ENCODE data around the gene GIPC3.
A peak's percentile ranks its signal among the peaks of the same experiment; 100 is the strongest.

GIPC3 gene

DNA sequence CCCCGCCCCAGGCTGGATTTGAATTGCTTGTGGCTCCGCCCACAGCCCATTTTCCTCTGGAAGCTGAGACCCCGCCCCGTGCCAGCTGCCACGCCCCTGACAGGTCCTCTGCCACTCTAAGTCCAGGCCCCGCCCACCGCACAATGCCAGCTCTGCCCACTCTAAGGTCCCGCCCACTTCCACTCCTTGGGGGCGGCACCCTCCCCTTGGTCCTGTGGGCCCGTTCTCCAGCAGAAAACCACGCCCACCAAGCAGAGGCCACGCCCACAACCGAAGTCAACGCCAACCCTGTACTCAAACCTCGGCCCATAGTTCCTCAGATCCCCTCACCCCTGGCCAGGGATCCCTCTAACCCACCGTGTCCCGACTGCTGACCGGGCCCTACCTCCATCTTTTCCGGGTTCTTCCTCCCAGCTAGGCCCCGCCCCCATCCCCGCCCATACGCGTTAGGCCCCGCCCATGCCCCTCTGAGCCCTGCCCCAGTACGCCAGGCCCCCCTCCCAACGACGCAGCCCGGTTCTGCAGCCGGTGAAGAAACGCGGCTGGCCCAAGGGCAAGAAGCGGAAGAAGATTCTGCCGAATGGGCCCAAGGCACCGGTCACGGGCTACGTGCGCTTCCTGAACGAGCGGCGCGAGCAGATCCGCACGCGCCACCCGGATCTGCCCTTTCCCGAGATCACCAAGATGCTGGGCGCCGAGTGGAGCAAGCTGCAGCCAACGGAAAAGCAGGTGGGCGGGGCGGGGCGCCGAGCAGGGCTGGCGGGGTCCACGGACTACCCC lies 11.2 kb upstream of the GIPC3 start:
- DNase-seq (ENCODE audit: low read depth), result peak; percentile 82
- peak overlapping the region; percentile 60 for H3K4me3 ChIP-seq (ENCODE audit: low read depth, low read length)
- no peak for TF ChIP-seq MYC (IDR thresholded peaks at IDR 0.05; ENCODE audit: low read depth, low read length)
- TF ChIP-seq POLR2A (IDR thresholded peaks at IDR 0.05; ENCODE audit: extremely low read depth, insufficient read length), result no peak
- TF ChIP-seq, protein P1, sequence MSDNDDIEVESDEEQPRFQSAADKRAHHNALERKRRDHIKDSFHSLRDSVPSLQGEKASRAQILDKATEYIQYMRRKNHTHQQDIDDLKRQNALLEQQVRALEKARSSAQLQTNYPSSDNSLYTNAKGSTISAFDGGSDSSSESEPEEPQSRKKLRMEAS (IDR thresholded peaks at IDR 0.05; ENCODE audit: low read depth, low read length), result no peak
- TF ChIP-seq, protein P2, sequence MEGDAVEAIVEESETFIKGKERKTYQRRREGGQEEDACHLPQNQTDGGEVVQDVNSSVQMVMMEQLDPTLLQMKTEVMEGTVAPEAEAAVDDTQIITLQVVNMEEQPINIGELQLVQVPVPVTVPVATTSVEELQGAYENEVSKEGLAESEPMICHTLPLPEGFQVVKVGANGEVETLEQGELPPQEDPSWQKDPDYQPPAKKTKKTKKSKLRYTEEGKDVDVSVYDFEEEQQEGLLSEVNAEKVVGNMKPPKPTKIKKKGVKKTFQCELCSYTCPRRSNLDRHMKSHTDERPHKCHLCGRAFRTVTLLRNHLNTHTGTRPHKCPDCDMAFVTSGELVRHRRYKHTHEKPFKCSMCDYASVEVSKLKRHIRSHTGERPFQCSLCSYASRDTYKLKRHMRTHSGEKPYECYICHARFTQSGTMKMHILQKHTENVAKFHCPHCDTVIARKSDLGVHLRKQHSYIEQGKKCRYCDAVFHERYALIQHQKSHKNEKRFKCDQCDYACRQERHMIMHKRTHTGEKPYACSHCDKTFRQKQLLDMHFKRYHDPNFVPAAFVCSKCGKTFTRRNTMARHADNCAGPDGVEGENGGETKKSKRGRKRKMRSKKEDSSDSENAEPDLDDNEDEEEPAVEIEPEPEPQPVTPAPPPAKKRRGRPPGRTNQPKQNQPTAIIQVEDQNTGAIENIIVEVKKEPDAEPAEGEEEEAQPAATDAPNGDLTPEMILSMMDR (IDR thresholded peaks at IDR 0.05; ENCODE audit: low read depth, low read length), result no peak

DNA sequence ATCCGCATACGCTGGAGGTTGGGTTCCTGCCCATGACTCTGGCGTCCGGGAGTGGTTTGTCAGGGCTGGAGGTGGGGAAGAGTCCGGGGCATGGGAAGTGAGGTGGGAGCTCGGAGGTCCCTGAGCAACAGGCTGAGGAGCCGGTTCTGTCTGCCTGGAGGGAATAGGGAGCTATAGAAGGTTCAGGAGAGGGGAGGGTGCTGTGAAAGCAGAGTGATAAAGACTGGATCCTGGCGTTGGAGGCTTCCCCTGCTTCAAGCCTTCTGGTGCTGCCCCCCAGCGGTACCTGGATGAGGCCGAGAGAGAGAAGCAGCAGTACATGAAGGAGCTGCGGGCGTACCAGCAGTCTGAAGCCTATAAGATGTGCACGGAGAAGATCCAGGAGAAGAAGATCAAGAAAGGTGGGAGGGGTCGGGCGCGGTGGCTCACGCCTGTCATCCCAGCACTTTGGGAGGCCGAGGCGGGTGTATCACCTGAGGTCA lies 10.0 kb upstream of the GIPC3 start:
- TF ChIP-seq, protein P2 (IDR thresholded peaks at IDR 0.05; ENCODE audit: low read depth, low read length), result no peak
- TF ChIP-seq, protein P1 (IDR thresholded peaks at IDR 0.05; ENCODE audit: low read depth, low read length), result no peak
- TF ChIP-seq MYC (IDR thresholded peaks at IDR 0.05; ENCODE audit: low read depth, low read length) (no peak), POLR2A (IDR thresholded peaks at IDR 0.05; ENCODE audit: extremely low read depth, insufficient read length) (no peak)
- no peak for DNase-seq (ENCODE audit: low read depth)

DNA sequence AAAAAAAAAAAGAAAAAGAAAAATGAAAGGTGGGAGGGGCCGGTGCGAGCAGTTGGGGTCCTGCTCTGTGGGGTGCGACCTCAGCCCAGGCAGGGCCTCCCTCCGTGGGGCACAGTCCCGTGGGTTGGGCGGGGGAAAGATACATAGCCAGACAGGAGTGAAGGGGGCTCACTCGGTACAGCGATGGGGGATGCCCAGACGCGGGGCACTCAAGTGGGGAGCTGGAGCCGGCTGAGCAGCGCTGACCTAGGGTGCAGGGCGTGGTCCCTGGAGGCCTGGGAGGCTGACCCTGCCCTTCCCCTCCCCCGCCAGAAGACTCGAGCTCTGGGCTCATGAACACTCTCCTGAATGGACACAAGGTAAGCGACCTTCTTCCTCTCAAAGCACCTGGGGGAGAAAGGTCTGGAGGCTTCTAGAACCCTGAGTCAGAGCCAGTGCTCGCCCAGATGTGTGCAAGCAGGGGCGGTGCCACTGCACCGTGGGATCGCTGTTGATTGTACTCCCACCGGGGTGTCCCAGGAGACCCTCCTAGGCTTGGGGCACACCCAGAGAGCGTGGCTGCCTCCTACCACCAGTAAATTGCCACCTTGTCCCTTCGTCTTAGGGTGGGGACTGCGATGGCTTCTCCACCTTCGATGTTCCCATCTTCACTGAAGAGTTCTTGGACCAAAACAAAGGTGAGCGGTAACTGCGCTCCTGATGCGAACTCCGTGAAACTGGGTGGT lies 9.2 kb upstream of the GIPC3 start:
- DNase-seq (ENCODE audit: low read depth), result no peak
- H3K4me3 ChIP-seq (ENCODE audit: low read depth, low read length), result no peak overlapping the region
- TF ChIP-seq, protein P1 (IDR thresholded peaks at IDR 0.05; ENCODE audit: low read depth, low read length), result no peak
- TF ChIP-seq, protein P2 (IDR thresholded peaks at IDR 0.05; ENCODE audit: low read depth, low read length), result no peak
- no peak for TF ChIP-seq MYC (IDR thresholded peaks at IDR 0.05; ENCODE audit: low read depth, low read length)
- no peak for TF ChIP-seq POLR2A (IDR thresholded peaks at IDR 0.05; ENCODE audit: extremely low read depth, insufficient read length)

More for the DNA sequence above, 10.0 kb upstream of the GIPC3 start:
- no peak overlapping the region for H3K4me3 ChIP-seq (ENCODE audit: low read depth, low read length)

DNA sequence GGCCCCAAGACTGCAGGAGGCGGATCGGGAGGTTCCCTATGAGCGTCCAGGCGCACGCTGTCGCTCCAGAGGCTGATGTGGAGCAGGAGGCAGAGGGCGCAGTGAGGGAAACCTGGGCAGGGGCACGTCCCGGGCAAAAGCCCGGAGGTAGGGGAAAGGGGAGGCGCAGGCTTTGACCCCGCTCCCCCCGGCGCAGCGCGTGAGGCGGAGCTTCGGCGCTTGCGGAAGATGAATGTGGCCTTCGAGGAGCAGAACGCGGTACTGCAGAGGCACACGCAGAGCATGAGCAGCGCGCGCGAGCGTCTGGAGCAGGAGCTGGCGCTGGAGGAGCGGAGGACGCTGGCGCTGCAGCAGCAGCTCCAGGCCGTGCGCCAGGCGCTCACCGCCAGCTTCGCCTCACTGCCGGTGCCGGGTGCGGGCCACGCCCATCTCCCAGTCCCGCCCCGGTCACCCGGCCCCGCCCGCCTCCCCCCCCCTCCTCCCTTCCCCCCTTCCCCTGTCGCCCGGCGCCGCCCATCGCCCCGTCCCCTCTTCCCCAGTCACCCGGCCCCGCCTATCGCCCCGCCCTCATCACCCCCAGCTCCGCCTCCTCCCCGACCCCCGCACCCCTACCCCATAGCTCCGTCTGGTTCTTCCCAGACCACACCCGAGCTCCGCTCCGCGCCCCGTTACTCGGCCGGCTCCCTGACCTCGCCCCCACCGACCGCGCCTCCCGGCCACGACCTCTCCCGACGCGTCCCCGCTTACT lies 8.4 kb upstream of the GIPC3 start:
- DNase-seq (ENCODE audit: low read depth), result no peak
- TF ChIP-seq, protein P2 (IDR thresholded peaks at IDR 0.05; ENCODE audit: low read depth, low read length), result no peak
- no peak for TF ChIP-seq POLR2A (IDR thresholded peaks at IDR 0.05; ENCODE audit: extremely low read depth, insufficient read length)
- TF ChIP-seq, protein P1 (IDR thresholded peaks at IDR 0.05; ENCODE audit: low read depth, low read length), result no peak
- no peak for TF ChIP-seq MYC (IDR thresholded peaks at IDR 0.05; ENCODE audit: low read depth, low read length)
- H3K4me3 ChIP-seq (ENCODE audit: low read depth, low read length), result no peak overlapping the region

DNA sequence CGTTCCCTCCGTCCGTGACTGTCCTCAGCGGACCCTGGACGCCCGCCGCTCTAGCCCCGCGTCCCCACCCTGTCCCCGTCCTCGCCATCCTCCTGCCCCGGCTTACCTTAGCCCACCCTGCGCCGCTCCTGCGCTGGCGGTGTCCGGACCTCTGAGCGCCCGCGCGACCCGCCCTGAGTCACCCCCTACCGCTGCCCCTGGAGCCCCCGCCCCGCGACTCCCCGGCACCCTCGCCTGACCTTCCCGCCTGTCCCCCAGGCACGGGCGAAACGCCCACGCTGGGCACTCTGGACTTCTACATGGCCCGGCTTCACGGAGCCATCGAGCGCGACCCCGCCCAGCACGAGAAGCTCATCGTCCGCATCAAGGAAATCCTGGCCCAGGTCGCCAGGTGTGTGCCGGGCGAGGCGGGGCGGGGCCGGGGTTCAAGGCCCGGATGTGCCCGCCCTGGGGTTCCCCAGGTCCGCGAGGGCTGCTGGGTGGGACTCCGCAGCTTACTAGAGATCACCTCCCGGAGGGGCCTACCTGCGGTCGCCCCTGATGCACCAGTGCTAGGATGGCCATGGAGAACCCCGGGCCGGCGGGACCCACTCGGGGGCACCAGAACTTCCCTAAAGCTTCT lies 7.4 kb upstream of the GIPC3 start:
- H3K4me3 ChIP-seq (ENCODE audit: low read depth, low read length), result no peak overlapping the region
- DNase-seq (ENCODE audit: low read depth), result no peak

More for the DNA sequence above, 7.4 kb upstream of the GIPC3 start:
- TF ChIP-seq MYC (IDR thresholded peaks at IDR 0.05; ENCODE audit: low read depth, low read length) (no peak), POLR2A (IDR thresholded peaks at IDR 0.05; ENCODE audit: extremely low read depth, insufficient read length) (no peak)
- TF ChIP-seq, protein P1 (IDR thresholded peaks at IDR 0.05; ENCODE audit: low read depth, low read length), result no peak
- TF ChIP-seq, protein P2 (IDR thresholded peaks at IDR 0.05; ENCODE audit: low read depth, low read length), result no peak
